OCI-LY1 (cell line): ENCODE measurements around the gene LRRFIP1.

ENCODE experiments used
- CTCF ChIP-seq: fragments of 200-600 bp; sonication (generic), shearing (Covaris generic); IDR thresholded peaks from 2 replicates; pipeline ENCODE4 v1.5.1; 2017; ENCODE audit warnings: mild to moderate bottlenecking, antibody characterized with exemption, low read length, moderate library complexity, mixed read lengths
- EZH2 ChIP-seq: fragments of 200-600 bp; sonication (generic), shearing (Covaris generic); IDR thresholded peaks from 2 replicates; pipeline ENCODE4 v1.8.0; 2017; ENCODE audit warnings: borderline replicate concordance, mixed run types, mild to moderate bottlenecking, antibody characterized with exemption, low read length, moderate library complexity, mixed read lengths

- no peak for TF ChIP-seq CTCF
- no peak for TF ChIP-seq EZH2
These were observed 30.7 kb upstream of the LRRFIP1 start for GRCh38 chr2:237596520-237597195.
